SK-N-SH (cell line): Measurements from ENCODE around the gene RAPGEF2. TPM values are rescaled to one million over a fixed set of nuclear protein-coding genes. Genes with fewer than 3 reads are reported as not detected.

Experiments used
- CTCF ChIA-PET: fragments of 300-600, 350-600 bp; formaldehyde crosslinking; extraction: SDS; loops from one replicate; lab custom pipeline; 2021; lab: Yijun Ruan, JAX
- POLR2A ChIA-PET: fragments of 350-600 bp; sonication (Branson Sonifier 250); formaldehyde crosslinking; extraction: SDS; loops from one replicate; lab custom pipeline; 2020; ENCODE audit warnings: antibody characterized with exemption, inconsistent platforms; lab: Yijun Ruan, JAX
- DNase-seq: peaks from one replicate; pipeline ENCODE4 v3.0.0; 2012
- H2AFZ ChIP-seq: fragments of 200-600 bp; sonication (generic); 2 replicates; pipeline ENCODE4 v1.8.1; 2016; ENCODE audit warnings: antibody characterized with exemption, mild to moderate bottlenecking, low read depth
- H3F3A ChIP-seq: fragments of 200-600 bp; sonication (generic); replicated peaks from 2 replicates; pipeline ENCODE3; 2016; ENCODE audit warnings: antibody characterized with exemption, mild to moderate bottlenecking; ENCODE audit not compliant: insufficient read depth
- H3K27ac ChIP-seq, 2 experiments: fragments of 200-500 bp in 1 of 2; fragments of 200-600 bp in 1 of 2; sonication (Bioruptor generic) in 1 of 2; sonication (generic), shearing (Covaris generic) in 1 of 2; 2 replicates each; pipeline versions ENCODE4 v1.5.1 to v1.6.1; 2014 to 2016; ENCODE audit warnings: low read depth in 2 of 2, inconsistent platforms in 1 of 2, low read length in 1 of 2, mild to moderate bottlenecking in 1 of 2, mixed read lengths in 1 of 2
- H3K27me3 ChIP-seq: fragments of 200-600 bp; sonication (generic), shearing (Covaris generic); 2 replicates; pipeline ENCODE4 v1.6.1; 2016; ENCODE audit warnings: mixed run types; ENCODE audit not compliant: insufficient read depth
- H3K36me3 ChIP-seq, 2 experiments: fragments of 200-500 bp in 1 of 2; fragments of 200-600 bp in 1 of 2; sonication (Bioruptor generic) in 1 of 2; sonication (generic) in 1 of 2; replicated peaks in 1 of 2; 2 replicates each; pipeline versions ENCODE3 to v1.5.1; 2014 to 2016; ENCODE audit warnings: low read length in 1 of 2, mild to moderate bottlenecking in 1 of 2; ENCODE audit not compliant: insufficient read depth in 2 of 2, control insufficient read depth in 1 of 2
- H3K4me1 ChIP-seq, 2 experiments: fragments of 200-500 bp in 1 of 2; fragments of 200-600 bp in 1 of 2; sonication (Bioruptor generic) in 1 of 2; sonication (generic), shearing (Covaris generic) in 1 of 2; 2 replicates each; pipeline versions ENCODE4 v1.5.1 to v1.6.1; 2014 to 2016; ENCODE audit warnings: low read depth in 1 of 2, low read length in 1 of 2, mixed run types in 1 of 2; ENCODE audit not compliant: insufficient read depth in 2 of 2, control insufficient read depth in 1 of 2
- H3K4me2 ChIP-seq: fragments of 200-600 bp; sonication (generic), shearing (Covaris generic); 2 replicates; pipeline ENCODE4 v1.6.1; 2017; ENCODE audit warnings: mixed run types
- H3K4me3 ChIP-seq, 2 experiments: fragments of 200-500 bp in 1 of 2; fragments of 200-600 bp in 1 of 2; sonication (Bioruptor generic) in 1 of 2; sonication (generic), shearing (Covaris generic) in 1 of 2; 2 replicates each; pipeline versions ENCODE4 v1.5.1 to v1.8.1; 2014 to 2016; ENCODE audit warnings: low read depth in 2 of 2, inconsistent platforms in 1 of 2, low read length in 1 of 2, mild to moderate bottlenecking in 1 of 2, mixed read lengths in 1 of 2, moderate library complexity in 1 of 2
- H3K79me2 ChIP-seq: fragments of 200-600 bp; sonication (generic); 2 replicates; pipeline ENCODE4 v1.8.1; 2017; ENCODE audit warnings: mild to moderate bottlenecking; ENCODE audit not compliant: insufficient read depth
- H3K9ac ChIP-seq: fragments of 200-600 bp; sonication (generic); 2 replicates; pipeline ENCODE4 v1.6.1; 2017; ENCODE audit warnings: mixed run types
- H3K9me2 ChIP-seq: fragments of 200-600 bp; sonication (generic); 2 replicates; pipeline ENCODE4 v1.6.1; 2017; ENCODE audit warnings: mixed run types
- H3K9me3 ChIP-seq: fragments of 200-600 bp; sonication (generic); 2 replicates; pipeline ENCODE4 v1.6.1; 2017; ENCODE audit warnings: mixed run types, mild to moderate bottlenecking, moderate library complexity
- H4K20me1 ChIP-seq: fragments of 200-600 bp; sonication (generic); 2 replicates; pipeline ENCODE4 v1.6.1; 2017; ENCODE audit warnings: mild to moderate bottlenecking, mixed run types; ENCODE audit not compliant: insufficient read depth
- CHD2 ChIP-seq: fragments of 150-350 bp; IDR thresholded peaks from 2 replicates; pipeline ENCODE4 v1.6.1; 2018; ENCODE audit warnings: low read length; ENCODE audit not compliant: partially characterized antibody
- ELF1 ChIP-seq: IDR thresholded peaks from 2 replicates; pipeline ENCODE4 v1.4.0; 2012
- EZH2phosphoT487 ChIP-seq: fragments of 200-600 bp; sonication (generic); IDR thresholded peaks from 2 replicates; pipeline ENCODE4 v1.6.1; 2017; ENCODE audit warnings: low read depth, mixed run types, mild to moderate bottlenecking, antibody characterized with exemption, moderate library complexity, borderline replicate concordance
- FOXJ3 ChIP-seq: sonication (generic); formaldehyde crosslinking; IDR thresholded peaks from 2 replicates; pipeline ENCODE4 v1.5.1; 2020; ENCODE audit warnings: mild to moderate bottlenecking, missing genetic modification reagents
- GABPA ChIP-seq: IDR thresholded peaks from 2 replicates; pipeline ENCODE4 v1.4.0; 2012; ENCODE audit warnings: low read depth, mild to moderate bottlenecking
- GATA2 ChIP-seq: sonication (generic); formaldehyde crosslinking; IDR thresholded peaks from 2 replicates; pipeline ENCODE4 v1.5.0; 2020; ENCODE audit warnings: mild to moderate bottlenecking, missing genetic modification reagents
- JUND ChIP-seq: IDR thresholded peaks from 2 replicates; pipeline ENCODE4 v1.4.0; 2012
- MEF2A ChIP-seq: IDR thresholded peaks from 2 replicates; pipeline ENCODE4 v1.4.0; 2012; ENCODE audit warnings: low read depth, borderline replicate concordance
- MXI1 ChIP-seq: IDR thresholded peaks from 2 replicates; pipeline ENCODE4 v1.6.1; 2012; ENCODE audit warnings: mild to moderate bottlenecking, low read depth, low read length, improper control_type of control experiment
- RAD21 ChIP-seq: IDR thresholded peaks from 2 replicates; pipeline ENCODE4 v1.6.1; 2012; ENCODE audit warnings: mild to moderate bottlenecking, low read length
- RFX5 ChIP-seq: IDR thresholded peaks from 2 replicates; pipeline ENCODE4 v1.6.1; 2012; ENCODE audit warnings: mild to moderate bottlenecking, improper control_type of control experiment, low read length
- TEAD4 ChIP-seq: IDR thresholded peaks from 2 replicates; pipeline ENCODE4 v1.4.0; 2012; ENCODE audit warnings: mild to moderate bottlenecking, borderline replicate concordance; ENCODE audit not compliant: insufficient read depth
- WGBS: methylation state at CpG from one replicate; pipeline ENCODE4 v1.1.6; 2017; ENCODE audit warnings: low lambda C conversion rate; 5-methylcytosine and 5-hydroxymethylcytosine counted together
- polyA plus RNA-seq, 3 experiments: library from polyadenylated mRNA; depleted of rRNA; stranded (reverse); fragments of >200 nt; gene quantifications; 2 replicates each; pipeline ENCODE4 v1.2.3, GENCODE V29; 2012
- TF ChIP-seq, protein P1 (sequence below): IDR thresholded peaks from 2 replicates; pipeline ENCODE4 v1.4.0; 2012; ENCODE audit warnings: low read depth, borderline replicate concordance
- TF ChIP-seq, protein P2 (sequence below): IDR thresholded peaks from 2 replicates; pipeline ENCODE4 v1.6.1; 2012; ENCODE audit warnings: mild to moderate bottlenecking, low read depth, low read length, moderate library complexity
- TF ChIP-seq, protein P3 (sequence below): fragments of 150-350 bp; IDR thresholded peaks from 2 replicates; pipeline ENCODE4 v1.6.1; 2016; ENCODE audit warnings: mild to moderate bottlenecking, low read depth, low read length
- TF ChIP-seq, protein P4 (sequence below): IDR thresholded peaks from 2 replicates; pipeline ENCODE4; 2012
- TF ChIP-seq, protein P5 (sequence below): IDR thresholded peaks from 2 replicates; pipeline ENCODE4 v1.4.0; 2012; ENCODE audit warnings: low read depth

RAPGEF2 gene
- polyA plus RNA-seq, 1 of the 3 experiments (the other 2 are of a cell fraction) = 19.2 TPM

DNA sequence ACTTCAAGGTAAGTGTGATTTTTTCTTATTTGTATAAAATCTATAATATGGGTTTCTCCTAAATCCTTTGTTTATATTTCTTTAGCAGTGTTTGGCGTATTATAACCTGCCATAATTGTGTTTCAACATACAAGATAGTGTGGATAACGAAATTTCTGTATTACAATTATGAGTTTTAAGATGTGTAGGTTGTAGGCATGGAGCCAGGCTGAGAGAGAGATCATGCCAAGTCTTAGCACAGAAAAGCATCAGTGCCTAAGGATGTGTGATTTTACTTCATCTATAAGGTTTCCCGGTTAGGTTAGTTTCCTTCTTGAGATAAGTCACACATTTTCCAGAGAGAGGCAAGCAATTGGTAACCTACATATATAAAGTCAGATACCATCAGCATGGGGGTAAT lies 161.2 kb downstream of the RAPGEF2 start (continued):
- TF ChIP-seq, protein P1, sequence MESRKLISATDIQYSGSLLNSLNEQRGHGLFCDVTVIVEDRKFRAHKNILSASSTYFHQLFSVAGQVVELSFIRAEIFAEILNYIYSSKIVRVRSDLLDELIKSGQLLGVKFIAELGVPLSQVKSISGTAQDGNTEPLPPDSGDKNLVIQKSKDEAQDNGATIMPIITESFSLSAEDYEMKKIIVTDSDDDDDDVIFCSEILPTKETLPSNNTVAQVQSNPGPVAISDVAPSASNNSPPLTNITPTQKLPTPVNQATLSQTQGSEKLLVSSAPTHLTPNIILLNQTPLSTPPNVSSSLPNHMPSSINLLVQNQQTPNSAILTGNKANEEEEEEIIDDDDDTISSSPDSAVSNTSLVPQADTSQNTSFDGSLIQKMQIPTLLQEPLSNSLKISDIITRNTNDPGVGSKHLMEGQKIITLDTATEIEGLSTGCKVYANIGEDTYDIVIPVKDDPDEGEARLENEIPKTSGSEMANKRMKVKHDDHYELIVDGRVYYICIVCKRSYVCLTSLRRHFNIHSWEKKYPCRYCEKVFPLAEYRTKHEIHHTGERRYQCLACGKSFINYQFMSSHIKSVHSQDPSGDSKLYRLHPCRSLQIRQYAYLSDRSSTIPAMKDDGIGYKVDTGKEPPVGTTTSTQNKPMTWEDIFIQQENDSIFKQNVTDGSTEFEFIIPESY = no peak
- no peak for TF ChIP-seq MEF2A
- no peak for TF ChIP-seq GATA2 (CRISPR knock-in tag)
- TF ChIP-seq, protein P2, sequence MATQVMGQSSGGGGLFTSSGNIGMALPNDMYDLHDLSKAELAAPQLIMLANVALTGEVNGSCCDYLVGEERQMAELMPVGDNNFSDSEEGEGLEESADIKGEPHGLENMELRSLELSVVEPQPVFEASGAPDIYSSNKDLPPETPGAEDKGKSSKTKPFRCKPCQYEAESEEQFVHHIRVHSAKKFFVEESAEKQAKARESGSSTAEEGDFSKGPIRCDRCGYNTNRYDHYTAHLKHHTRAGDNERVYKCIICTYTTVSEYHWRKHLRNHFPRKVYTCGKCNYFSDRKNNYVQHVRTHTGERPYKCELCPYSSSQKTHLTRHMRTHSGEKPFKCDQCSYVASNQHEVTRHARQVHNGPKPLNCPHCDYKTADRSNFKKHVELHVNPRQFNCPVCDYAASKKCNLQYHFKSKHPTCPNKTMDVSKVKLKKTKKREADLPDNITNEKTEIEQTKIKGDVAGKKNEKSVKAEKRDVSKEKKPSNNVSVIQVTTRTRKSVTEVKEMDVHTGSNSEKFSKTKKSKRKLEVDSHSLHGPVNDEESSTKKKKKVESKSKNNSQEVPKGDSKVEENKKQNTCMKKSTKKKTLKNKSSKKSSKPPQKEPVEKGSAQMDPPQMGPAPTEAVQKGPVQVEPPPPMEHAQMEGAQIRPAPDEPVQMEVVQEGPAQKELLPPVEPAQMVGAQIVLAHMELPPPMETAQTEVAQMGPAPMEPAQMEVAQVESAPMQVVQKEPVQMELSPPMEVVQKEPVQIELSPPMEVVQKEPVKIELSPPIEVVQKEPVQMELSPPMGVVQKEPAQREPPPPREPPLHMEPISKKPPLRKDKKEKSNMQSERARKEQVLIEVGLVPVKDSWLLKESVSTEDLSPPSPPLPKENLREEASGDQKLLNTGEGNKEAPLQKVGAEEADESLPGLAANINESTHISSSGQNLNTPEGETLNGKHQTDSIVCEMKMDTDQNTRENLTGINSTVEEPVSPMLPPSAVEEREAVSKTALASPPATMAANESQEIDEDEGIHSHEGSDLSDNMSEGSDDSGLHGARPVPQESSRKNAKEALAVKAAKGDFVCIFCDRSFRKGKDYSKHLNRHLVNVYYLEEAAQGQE = no peak
- TF ChIP-seq, protein P3, sequence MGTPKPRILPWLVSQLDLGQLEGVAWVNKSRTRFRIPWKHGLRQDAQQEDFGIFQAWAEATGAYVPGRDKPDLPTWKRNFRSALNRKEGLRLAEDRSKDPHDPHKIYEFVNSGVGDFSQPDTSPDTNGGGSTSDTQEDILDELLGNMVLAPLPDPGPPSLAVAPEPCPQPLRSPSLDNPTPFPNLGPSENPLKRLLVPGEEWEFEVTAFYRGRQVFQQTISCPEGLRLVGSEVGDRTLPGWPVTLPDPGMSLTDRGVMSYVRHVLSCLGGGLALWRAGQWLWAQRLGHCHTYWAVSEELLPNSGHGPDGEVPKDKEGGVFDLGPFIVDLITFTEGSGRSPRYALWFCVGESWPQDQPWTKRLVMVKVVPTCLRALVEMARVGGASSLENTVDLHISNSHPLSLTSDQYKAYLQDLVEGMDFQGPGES = no peak
- TF ChIP-seq CHD2 = no peak
- TF ChIP-seq, protein P4, sequence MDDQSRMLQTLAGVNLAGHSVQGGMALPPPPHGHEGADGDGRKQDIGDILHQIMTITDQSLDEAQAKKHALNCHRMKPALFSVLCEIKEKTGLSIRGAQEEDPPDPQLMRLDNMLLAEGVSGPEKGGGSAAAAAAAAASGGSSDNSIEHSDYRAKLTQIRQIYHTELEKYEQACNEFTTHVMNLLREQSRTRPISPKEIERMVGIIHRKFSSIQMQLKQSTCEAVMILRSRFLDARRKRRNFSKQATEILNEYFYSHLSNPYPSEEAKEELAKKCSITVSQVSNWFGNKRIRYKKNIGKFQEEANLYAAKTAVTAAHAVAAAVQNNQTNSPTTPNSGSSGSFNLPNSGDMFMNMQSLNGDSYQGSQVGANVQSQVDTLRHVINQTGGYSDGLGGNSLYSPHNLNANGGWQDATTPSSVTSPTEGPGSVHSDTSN = no peak

DNA sequence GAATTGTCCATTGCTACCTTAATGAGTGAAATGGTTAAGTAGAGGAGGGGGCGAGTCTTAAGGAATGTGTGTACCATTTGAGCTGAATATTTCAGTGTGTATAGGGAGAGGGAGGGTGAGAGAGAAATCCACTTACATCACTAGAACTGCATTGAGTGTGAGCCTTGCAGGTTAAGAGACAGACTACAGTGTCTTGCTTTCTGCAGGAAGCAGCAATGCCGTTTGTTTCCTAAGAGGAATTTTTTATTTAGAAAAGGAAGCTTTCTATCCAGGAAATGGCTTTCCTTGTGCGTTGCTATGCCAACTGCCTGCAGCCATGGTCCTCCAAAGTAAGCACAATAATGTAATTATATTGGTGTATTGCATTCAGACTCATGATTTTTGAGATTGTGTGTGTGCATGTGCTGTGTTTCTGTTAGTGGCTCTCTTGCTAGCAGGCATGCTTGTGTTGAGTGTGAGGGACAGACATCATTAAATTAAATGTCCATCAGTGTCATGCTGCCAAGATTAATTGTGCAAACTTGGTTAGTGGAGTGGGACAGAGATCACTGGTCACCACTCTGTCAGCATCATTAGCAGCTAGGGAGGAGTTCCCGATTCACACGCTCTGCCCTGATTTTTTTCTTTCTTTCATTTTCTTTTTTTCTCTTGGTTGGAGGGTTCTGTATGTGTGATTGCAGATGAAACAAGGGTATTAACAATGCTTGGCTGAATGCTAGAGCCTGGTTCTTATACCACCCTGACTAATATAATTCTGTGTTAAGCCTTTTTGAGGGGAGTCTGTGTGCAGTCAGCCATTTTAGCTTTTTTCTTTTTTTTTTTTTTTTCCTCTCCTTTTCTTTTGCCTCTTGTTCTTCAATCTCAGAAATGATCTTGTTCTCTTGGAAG lies 164.3 kb downstream of the RAPGEF2 start:
- Histone ChIP-seq H2AFZ (peak overlapping the region; percentile 48; the same call in 1 of the 2 replicates), H3K9ac (peak overlapping the region; percentile 77), H3K9me2 (no peaks in the 10 kb centered on the region), H3K4me1 (peaks cover 12 to 19% of the 10 kb centered on the region in 2 experiments; a peak in 3 of 4 replicates), H4K20me1 (no peaks in the 10 kb centered on the region), H3K4me3 (peak overlapping the region; percentile 45 to 59), H3K27ac (peak overlapping the region; percentile 88 to 97), H3K79me2 (peaks cover 31% of the 10 kb centered on the region), H3F3A (peaks cover 17% of the 10 kb centered on the region), H3K27me3 (no peaks in the 10 kb centered on the region), H3K4me2 (peak overlapping the region; percentile 83), H3K36me3 (no peaks in the 10 kb centered on the region), H3K9me3 (no peaks in the 10 kb centered on the region)
- WGBS = 17% methylated on average over 5 of the region's 5 CpGs
- POLR2A ChIA-PET = interaction anchor here (0.6 kb wide), 1 partner anchor 165 kb away, joined by 3 read pairs; no protein-coding TSS in a partner anchor
- DNase-seq = peak; percentile 46
- CTCF ChIA-PET = interaction anchor here (0.5 to 1.7 kb wide), 12 partner anchors 9 to 537 kb away, joined by 3 to 5 read pairs (median 3); no protein-coding TSS in a partner anchor
- TF ChIP-seq, protein P5, sequence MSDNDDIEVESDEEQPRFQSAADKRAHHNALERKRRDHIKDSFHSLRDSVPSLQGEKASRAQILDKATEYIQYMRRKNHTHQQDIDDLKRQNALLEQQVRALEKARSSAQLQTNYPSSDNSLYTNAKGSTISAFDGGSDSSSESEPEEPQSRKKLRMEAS = no peak
- TF ChIP-seq TEAD4 = no peak
- TF ChIP-seq, protein P1 = no peak
- TF ChIP-seq JUND = no peak
- peak; percentile 95 for TF ChIP-seq RFX5
- TF ChIP-seq EZH2phosphoT487 = no peak
- TF ChIP-seq FOXJ3 (CRISPR knock-in tag) = peak; percentile 99
- TF ChIP-seq, protein P3 = no peak
- TF ChIP-seq ELF1 = no peak
- no peak for TF ChIP-seq GABPA
- TF ChIP-seq RAD21 = 0 out of 2 replicates have a peak, but pooled peaks have one; percentile 29
- TF ChIP-seq MXI1 = peak; percentile 97
